Breast epithelium (tissue), 4 donors: ENCODE results near the gene RHOT1. TPM values are rescaled to one million over a fixed set of nuclear protein-coding genes. Genes with fewer than 3 reads are reported as not detected.
"Not testable (repeated sequence)": the region's sequence is repeated elsewhere in the genome, so short reads cannot be mapped to it uniquely, and the experiment has no call there.

Source experiments
- DNase-seq, 2 donors: peaks; one replicate each; pipeline ENCODE4 v3.0.0-alpha.2; 2019; ENCODE audit warnings: low spot score in 2 of 2
- H3K27ac ChIP-seq, 2 donors: fragments of 200-600 bp; sonication (generic) in 1 of 2; one replicate each; pipeline ENCODE4 v1.5.1; 2016 to 2019; ENCODE audit warnings: mild to moderate bottlenecking in 1 of 2
- H3K27me3 ChIP-seq, 2 donors: fragments of 200-600 bp; sonication (generic) in 1 of 2; one replicate each; pipeline versions ENCODE4 v1.5.1 to v1.6.0; 2017 to 2019; ENCODE audit warnings: control low read depth in 1 of 2, mild to moderate bottlenecking in 1 of 2
- H3K36me3 ChIP-seq: fragments of 200-600 bp; one replicate; pipeline ENCODE4 v1.5.1; 2019
- H3K4me1 ChIP-seq, 2 donors: fragments of 200-600 bp; sonication (generic); one replicate each; pipeline ENCODE4 v1.5.1; 2016 to 2019; ENCODE audit warnings: control low read depth in 1 of 2
- H3K4me3 ChIP-seq, 3 donors: fragments of 200-600 bp; sonication (generic); 1 replicate in 2 of 3; 2 replicates in 1 of 3; pipeline ENCODE4 v1.5.1; 2016 to 2019; ENCODE audit warnings: mild to moderate bottlenecking in 3 of 3, moderate library complexity in 2 of 3
- H3K9me3 ChIP-seq, 2 donors: fragments of 200-600 bp; sonication (generic) in 1 of 2; one replicate each; pipeline ENCODE4 v1.5.1; 2016 to 2019; ENCODE audit warnings: control low read depth in 1 of 2
- POLR2A ChIP-seq: fragments of 450-650 bp; IDR thresholded peaks from one replicate; pipeline ENCODE4 v1.6.1; 2016; ENCODE audit warnings: antibody characterized with exemption, mild to moderate bottlenecking, moderate library complexity
- POLR2AphosphoS5 ChIP-seq, 3 donors: sonication (generic); formaldehyde crosslinking; IDR thresholded peaks; one replicate each; pipeline ENCODE4 v1.6.1; 2017; ENCODE audit warnings: antibody characterized with exemption in 3 of 3
- intact Hi-C: fragments of 100-400 bp; cut with DNase I; formaldehyde crosslinking; loops from one replicate; pipeline ENCODE4 v1.15.1; 2023; ENCODE audit warnings: low total_unique reads
- total RNA-seq, 3 donors: library from RNA; depleted of rRNA; stranded (reverse); fragments of >200 nt; gene quantifications; one replicate each; pipeline ENCODE4 v1.1.0, GENCODE V29; 2016
- TF ChIP-seq, protein P1 (sequence below), 3 donors: fragments of 450-650 bp; IDR thresholded peaks; one replicate each; pipeline ENCODE4 v1.5.1; 2016 to 2017; ENCODE audit warnings: antibody characterized with exemption in 3 of 3, mild to moderate bottlenecking in 3 of 3, moderate library complexity in 3 of 3

Gene RHOT1
- total RNA-seq, 3 donors from 2014 or later = 62.9 to 74.6 (median 72.0) TPM

DNA sequence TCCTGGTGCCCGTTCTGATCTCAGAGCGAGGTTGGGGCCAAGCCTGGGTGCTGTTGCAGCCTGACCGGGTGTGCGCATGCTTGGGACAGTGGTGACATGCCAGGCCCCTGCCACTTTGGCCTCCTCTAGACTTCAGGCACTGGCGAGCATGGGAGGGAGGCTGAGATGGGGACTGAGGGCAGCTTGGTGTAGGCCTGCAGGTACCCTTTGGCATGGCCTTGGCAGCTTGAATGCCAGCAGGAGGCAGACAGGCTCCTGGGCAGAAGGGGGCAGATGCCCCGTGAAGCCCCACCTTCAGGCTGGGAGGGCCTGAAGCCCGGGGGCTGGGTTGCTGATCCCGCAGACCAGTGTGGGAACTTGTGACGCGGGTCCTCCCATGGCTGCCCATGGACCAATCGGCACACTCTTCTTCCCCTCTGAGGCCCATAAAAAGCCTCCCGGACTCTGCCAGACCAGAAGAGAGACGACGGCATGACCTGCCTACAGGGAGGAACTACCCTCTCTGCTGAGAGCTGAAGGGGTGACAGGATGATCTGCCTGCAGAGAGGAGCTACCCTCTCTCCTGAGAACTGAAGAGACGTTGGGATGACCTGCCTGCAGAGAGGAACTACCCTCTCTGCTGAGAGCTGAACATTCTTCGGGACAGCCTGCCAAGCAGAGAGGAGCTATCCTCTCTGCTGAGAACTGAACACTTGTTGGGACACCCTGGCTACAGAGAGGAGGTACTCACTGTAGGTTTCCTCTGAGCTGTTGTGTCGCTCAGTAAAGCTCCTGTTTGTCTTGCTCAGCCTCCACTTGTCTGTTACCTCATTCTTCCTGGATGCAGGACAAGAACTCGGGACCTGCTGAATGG is 17.5 kb downstream of the RHOT1 start:
- no peak for DNase-seq
- intact Hi-C loops = no loop called here
- Histone ChIP-seq H3K27ac (no peak overlapping the region), H3K36me3 (no peaks in the 10 kb centered on the region), H3K9me3 (peaks cover 0 to 6% of the 10 kb centered on the region in 2 donors), H3K4me3 (no peak overlapping the region), H3K4me1 (no peaks in the 10 kb centered on the region), H3K27me3 (no peaks in the 10 kb centered on the region)
- TF ChIP-seq POLR2AphosphoS5 (IDR thresholded peaks at IDR 0.05) = no peak
- TF ChIP-seq POLR2A = no peak
- TF ChIP-seq, protein P1, sequence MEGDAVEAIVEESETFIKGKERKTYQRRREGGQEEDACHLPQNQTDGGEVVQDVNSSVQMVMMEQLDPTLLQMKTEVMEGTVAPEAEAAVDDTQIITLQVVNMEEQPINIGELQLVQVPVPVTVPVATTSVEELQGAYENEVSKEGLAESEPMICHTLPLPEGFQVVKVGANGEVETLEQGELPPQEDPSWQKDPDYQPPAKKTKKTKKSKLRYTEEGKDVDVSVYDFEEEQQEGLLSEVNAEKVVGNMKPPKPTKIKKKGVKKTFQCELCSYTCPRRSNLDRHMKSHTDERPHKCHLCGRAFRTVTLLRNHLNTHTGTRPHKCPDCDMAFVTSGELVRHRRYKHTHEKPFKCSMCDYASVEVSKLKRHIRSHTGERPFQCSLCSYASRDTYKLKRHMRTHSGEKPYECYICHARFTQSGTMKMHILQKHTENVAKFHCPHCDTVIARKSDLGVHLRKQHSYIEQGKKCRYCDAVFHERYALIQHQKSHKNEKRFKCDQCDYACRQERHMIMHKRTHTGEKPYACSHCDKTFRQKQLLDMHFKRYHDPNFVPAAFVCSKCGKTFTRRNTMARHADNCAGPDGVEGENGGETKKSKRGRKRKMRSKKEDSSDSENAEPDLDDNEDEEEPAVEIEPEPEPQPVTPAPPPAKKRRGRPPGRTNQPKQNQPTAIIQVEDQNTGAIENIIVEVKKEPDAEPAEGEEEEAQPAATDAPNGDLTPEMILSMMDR (IDR thresholded peaks at IDR 0.05) = no peak

DNA sequence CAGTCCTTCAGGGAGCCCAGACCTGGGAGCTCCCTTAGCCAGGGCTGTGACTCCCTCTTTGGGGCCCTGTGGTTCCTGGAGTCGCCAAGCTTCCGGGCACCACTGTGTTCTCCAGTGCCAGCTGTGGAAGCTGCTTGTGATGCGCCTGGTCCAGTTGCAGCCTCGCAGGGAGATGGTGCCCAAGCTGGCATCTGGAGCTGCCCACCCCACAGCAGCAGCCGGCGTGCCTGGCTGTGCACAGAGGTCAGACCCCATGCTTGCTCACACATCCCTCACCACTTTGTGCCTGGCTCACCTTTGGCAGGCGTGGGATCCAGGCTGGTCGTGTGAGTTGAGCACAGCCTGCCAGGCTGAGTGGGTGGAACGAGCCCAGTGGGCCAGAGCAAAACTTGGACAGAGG is 18.2 kb downstream of the RHOT1 start:
- no peaks in the 10 kb centered on the region for H3K27me3 ChIP-seq
- no peaks in the 10 kb centered on the region for H3K4me1 ChIP-seq
- intact Hi-C loops = no loop called here
- DNase-seq = no peak
- TF ChIP-seq POLR2A (no peak), POLR2AphosphoS5 (IDR thresholded peaks at IDR 0.05) (no peak)
- TF ChIP-seq, protein P1 (IDR thresholded peaks at IDR 0.05) = no peak
- peaks cover 0 to 6% of the 10 kb centered on the region in 2 donors for H3K9me3 ChIP-seq
- no peak overlapping the region for H3K27ac ChIP-seq
- no peaks in the 10 kb centered on the region for H3K36me3 ChIP-seq
- no peak overlapping the region for H3K4me3 ChIP-seq

DNA sequence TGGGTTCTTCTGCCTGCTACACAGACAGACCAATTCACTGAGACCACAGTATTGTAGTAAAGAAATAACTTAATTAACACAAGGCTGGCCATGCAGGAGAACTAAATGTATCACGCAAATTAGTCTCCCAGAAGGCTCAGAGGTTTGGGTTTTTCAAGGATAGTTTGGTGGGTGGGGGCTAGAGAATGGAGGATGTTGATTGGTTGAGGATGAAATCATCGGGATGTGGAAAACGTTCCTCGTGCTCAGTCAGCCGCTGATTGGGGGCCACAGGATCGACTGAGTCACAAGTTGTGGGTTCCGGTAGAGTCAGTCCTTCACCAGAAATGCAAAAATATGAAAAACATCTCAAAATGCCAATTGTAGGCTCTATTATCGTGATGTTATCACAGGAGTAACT is 18.7 kb downstream of the RHOT1 start:
- no peaks in the 10 kb centered on the region for H3K36me3 ChIP-seq
- H3K27me3 ChIP-seq = no peaks in the 10 kb centered on the region
- no peak overlapping the region for H3K27ac ChIP-seq
- peaks cover 0 to 6% of the 10 kb centered on the region in 2 donors for H3K9me3 ChIP-seq
- intact Hi-C loops = no loop called here
- H3K4me3 ChIP-seq = no peak overlapping the region
- H3K4me1 ChIP-seq = no peaks in the 10 kb centered on the region
- no peak for TF ChIP-seq POLR2A
- TF ChIP-seq, protein P1 (IDR thresholded peaks at IDR 0.05) = no peak
- no peak for TF ChIP-seq POLR2AphosphoS5 (IDR thresholded peaks at IDR 0.05)
- DNase-seq = no peak

DNA sequence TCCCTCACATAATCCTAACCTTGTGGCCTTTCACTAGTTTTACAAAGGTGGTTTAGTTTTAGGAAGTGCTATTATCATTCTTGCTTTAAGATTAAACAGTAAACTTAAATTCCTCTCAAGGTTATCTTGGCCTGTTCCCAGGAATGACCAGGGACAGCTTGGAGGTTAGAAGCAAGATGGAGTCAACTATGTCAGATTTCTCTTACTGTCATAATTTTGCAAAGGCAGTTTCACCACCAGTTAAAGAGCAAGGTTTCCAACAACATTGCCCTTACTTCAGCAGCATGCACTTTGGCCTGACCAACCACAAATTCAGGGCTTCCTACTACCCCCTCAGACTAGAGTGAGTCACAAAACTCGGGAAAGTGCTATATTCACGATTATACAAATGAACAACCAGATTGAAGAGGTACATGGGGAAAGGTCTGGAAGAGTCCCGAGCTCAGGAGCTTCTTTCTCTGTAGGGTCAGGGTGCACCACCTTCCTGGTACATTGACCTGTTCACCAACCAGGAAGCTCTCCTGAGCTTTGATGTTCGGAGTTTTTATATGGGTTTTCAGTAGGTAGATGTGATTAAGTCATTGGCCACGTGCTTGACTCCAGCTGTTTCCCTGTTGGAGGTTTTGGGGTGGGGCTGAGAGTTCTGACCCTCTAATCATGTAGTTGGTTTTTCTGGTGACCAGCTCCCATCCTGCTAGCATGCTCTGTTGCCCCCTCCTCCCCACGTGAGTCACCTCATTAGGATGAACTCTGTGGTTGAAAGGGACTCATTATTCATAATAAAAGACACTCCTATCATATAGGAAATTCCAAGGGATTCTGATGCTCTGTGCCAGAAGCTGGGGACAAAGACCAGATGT is 19.4 kb downstream of the RHOT1 start:
- Histone ChIP-seq H3K9me3 (peaks cover 6 to 12% of the 10 kb centered on the region in 2 donors), H3K36me3 (no peaks in the 10 kb centered on the region), H3K4me1 (no peaks in the 10 kb centered on the region), H3K27me3 (no peaks in the 10 kb centered on the region), H3K4me3 (no peak overlapping the region), H3K27ac (no peak overlapping the region)
- TF ChIP-seq POLR2A (no peak), POLR2AphosphoS5 (IDR thresholded peaks at IDR 0.05) (no peak)
- TF ChIP-seq, protein P1 (IDR thresholded peaks at IDR 0.05) = no peak
- intact Hi-C loops = no loop called here
- no peak for DNase-seq

DNA sequence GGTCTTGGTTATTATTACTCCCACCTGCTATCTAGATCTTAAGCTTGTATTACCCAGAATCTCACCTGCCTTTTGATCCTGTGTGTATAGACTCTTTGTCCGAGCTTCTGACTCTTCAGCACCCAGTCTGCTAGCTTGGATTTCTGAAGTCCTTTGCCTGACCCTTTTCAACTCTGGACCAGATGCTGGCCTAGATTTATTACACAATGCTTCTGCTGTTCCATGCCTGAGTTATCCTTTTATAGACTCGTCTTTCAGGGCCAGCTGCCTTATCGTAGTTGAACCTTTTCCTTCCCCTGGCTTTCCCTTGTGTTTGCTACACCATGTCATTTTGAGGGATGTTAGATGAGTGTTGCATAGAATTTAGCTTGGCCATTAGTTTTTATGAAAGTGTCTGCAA is 32.6 kb downstream of the RHOT1 start:
- H3K27ac ChIP-seq = no peak overlapping the region
- H3K9me3 ChIP-seq = peaks cover 0 to 4% of the 10 kb centered on the region in 2 donors
- H3K36me3 ChIP-seq = no peaks in the 10 kb centered on the region
- H3K27me3 ChIP-seq = no peaks in the 10 kb centered on the region
- no peak for DNase-seq
- TF ChIP-seq POLR2AphosphoS5 (IDR thresholded peaks at IDR 0.05) (no peak), POLR2A (no peak)
- TF ChIP-seq, protein P1 (IDR thresholded peaks at IDR 0.05) = no peak
- H3K4me3 ChIP-seq = no peak overlapping the region
- intact Hi-C loops = no loop called here
- H3K4me1 ChIP-seq = no peaks in the 10 kb centered on the region

DNA sequence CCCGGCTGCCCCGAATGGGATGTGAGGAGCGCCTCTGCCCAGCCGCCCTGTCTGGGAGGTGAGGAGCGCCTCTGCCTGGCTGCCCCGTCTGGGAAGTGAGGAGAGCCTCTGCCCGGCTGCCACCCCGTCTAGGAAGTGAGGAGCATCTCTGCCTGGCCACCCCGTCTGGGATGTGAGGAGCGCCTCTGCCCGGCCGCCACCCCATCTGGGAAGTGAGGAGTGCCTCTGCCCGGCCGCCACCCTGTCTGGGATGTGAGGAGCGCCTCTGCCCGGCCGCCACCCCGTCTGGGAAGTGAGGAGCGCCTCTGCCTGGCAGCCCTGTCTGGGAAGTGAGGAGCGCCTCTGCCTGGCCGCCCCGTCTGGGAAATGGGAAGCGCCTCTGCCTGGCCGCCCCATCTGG is 36.4 kb downstream of the RHOT1 start:
- H3K4me1 ChIP-seq, intact Hi-C loops, H3K9me3 ChIP-seq, H3K27me3 ChIP-seq, H3K27ac ChIP-seq, H3K36me3 ChIP-seq, DNase-seq, H3K4me3 ChIP-seq: not testable (repeated sequence)

DNA sequence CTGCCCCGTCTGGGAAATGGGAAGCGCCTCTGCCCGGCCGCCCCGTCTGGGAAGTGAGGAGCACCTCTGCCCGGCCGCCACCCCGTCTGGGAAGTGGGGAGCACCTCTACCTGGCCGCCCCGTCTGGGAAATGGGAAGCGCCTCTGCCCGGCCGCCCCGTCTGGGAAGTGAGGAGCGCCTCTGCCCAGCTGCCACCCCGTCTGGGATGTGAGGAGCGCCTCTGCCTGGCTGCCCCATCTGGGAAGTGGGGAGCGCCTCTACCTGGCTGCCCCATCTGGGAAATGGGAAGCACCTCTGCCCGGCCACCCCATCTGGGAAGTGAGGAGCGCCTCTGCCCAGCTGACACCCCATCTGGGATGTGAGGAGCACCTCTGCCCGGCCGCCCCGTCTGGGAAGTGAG is 36.8 kb downstream of the RHOT1 start:
- H3K27ac ChIP-seq, H3K4me1 ChIP-seq, intact Hi-C loops, H3K9me3 ChIP-seq, H3K27me3 ChIP-seq, DNase-seq, H3K36me3 ChIP-seq, H3K4me3 ChIP-seq: not testable (repeated sequence)
